ENCODE measurements around the gene CDH6. TPM values are rescaled to one million over a fixed set of nuclear protein-coding genes. Genes with fewer than 3 reads are reported as not detected.

CDH6 gene
- total RNA-seq, 1 experiment from 2014 or later, result 0.12 TPM

DNA sequence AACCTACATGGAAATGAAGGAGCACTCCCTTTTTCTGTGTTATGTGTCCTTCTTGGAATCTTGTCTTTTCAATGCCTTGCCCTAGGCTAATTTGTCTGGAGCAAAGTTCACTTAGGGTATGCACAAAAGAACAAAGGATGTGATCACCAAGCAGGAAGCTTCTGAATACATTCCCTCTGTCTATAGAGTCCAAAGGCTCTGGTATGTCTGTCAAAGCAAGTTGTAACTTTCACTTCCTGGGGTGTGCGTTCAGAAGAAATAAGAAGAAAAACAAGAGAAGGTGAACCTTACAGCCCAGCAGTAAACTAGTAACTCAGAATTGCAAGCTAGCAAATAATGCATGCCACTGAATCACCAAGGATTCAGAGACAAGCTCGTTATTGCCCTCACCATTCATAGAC, 31.7 kb upstream of the CDH6 start:
- H3K27me3 ChIP-seq (ENCODE audit: insufficient read depth, low read length), result no peaks in the 10 kb centered on the region
- H3K79me2 ChIP-seq (ENCODE audit: insufficient read depth, low read length), result no peaks in the 10 kb centered on the region
- H3K4me1 ChIP-seq (ENCODE audit: control insufficient read depth in 1 of 2, insufficient read depth in 2 of 2, low read length in 2 of 2), result no peaks in the 10 kb centered on the region
- no peak overlapping the region for H2AFZ ChIP-seq (ENCODE audit: low read depth, low read length, poor library complexity, severe bottlenecking)
- no peak overlapping the region for H3K27ac ChIP-seq (ENCODE audit: low read depth, low read length)
- BruUV-seq (replicated peaks), result no TSS peak
- no peak overlapping the region for H3K4me3 ChIP-seq (replicated peaks in 1 of 2; ENCODE audit: low read depth in 1 of 2, low read length in 2 of 2)
- TF ChIP-seq, protein P1, sequence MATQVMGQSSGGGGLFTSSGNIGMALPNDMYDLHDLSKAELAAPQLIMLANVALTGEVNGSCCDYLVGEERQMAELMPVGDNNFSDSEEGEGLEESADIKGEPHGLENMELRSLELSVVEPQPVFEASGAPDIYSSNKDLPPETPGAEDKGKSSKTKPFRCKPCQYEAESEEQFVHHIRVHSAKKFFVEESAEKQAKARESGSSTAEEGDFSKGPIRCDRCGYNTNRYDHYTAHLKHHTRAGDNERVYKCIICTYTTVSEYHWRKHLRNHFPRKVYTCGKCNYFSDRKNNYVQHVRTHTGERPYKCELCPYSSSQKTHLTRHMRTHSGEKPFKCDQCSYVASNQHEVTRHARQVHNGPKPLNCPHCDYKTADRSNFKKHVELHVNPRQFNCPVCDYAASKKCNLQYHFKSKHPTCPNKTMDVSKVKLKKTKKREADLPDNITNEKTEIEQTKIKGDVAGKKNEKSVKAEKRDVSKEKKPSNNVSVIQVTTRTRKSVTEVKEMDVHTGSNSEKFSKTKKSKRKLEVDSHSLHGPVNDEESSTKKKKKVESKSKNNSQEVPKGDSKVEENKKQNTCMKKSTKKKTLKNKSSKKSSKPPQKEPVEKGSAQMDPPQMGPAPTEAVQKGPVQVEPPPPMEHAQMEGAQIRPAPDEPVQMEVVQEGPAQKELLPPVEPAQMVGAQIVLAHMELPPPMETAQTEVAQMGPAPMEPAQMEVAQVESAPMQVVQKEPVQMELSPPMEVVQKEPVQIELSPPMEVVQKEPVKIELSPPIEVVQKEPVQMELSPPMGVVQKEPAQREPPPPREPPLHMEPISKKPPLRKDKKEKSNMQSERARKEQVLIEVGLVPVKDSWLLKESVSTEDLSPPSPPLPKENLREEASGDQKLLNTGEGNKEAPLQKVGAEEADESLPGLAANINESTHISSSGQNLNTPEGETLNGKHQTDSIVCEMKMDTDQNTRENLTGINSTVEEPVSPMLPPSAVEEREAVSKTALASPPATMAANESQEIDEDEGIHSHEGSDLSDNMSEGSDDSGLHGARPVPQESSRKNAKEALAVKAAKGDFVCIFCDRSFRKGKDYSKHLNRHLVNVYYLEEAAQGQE (IDR thresholded peaks at IDR 0.05; ENCODE audit: low read depth), result no peak
- no peak for TF ChIP-seq ZNF274 (IDR thresholded peaks at IDR 0.05; ENCODE audit: low read depth, low read length)
- no peak for TF ChIP-seq EGR1 (IDR thresholded peaks at IDR 0.05; ENCODE audit: low read depth)
- H4K20me1 ChIP-seq (ENCODE audit: insufficient read depth), result no peaks in the 10 kb centered on the region
- intact Hi-C loops (cut with micrococcal nuclease), result no loop called here
- H3K9me2 ChIP-seq (ENCODE audit: insufficient read depth), result no peaks in the 10 kb centered on the region
- ATAC-seq (no peak), DNase-seq (ENCODE audit: low read depth, low spot score) (no peak)
- peaks cover 5 to 7% of the 10 kb centered on the region in 2 experiments; a peak in 2 of 4 replicates for H3K9me3 ChIP-seq (ENCODE audit: control insufficient read depth in 1 of 2, insufficient read depth in 1 of 2, low read depth in 1 of 2, low read length in 2 of 2)
- RAD21 ChIA-PET (ENCODE audit: low non-redundant PET in 1 of 2, low total read pairs in 2 of 2, uncharacterized antibody in 2 of 2, unreplicated experiment in 2 of 2), result no interaction called here
- POLR2A ChIA-PET, result no interaction called here
- H3K9ac ChIP-seq (ENCODE audit: low read length), result no peak overlapping the region
- CTCF ChIA-PET, result no interaction called here
- H3K36me3 ChIP-seq (ENCODE audit: control insufficient read depth in 1 of 2, insufficient read depth in 2 of 2, low read length in 2 of 2), result no peaks in the 10 kb centered on the region
- no peak overlapping the region for H3K4me2 ChIP-seq (ENCODE audit: low read length)

DNA sequence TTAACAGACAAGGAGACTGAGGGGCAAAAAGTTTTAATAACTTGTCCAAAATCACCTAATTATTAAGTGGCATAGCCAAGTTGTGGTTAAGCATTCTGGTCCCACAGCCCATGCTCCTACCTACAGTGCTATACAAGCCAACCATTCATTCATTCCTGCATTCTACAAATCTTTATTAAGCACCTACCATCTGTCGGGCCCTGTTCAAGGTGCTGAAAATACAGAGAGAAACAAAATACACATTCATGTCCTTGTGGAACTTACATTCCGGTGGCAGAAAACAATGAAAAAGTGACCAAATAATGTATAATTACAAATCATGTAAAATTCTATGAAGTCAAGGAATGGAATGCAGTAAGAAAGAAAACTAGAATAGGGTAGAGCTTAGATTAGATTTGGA, 27.8 kb upstream of the CDH6 start:
- Histone ChIP-seq H3K9ac (ENCODE audit: low read length) (no peak overlapping the region), H3K4me2 (ENCODE audit: low read length) (no peak overlapping the region), H3K79me2 (ENCODE audit: insufficient read depth, low read length) (no peaks in the 10 kb centered on the region), H4K20me1 (ENCODE audit: insufficient read depth) (no peaks in the 10 kb centered on the region), H3K4me3 (replicated peaks in 1 of 2; ENCODE audit: low read depth in 1 of 2, low read length in 2 of 2) (no peak overlapping the region), H2AFZ (ENCODE audit: low read depth, low read length, poor library complexity, severe bottlenecking) (no peak overlapping the region), H3K27me3 (ENCODE audit: insufficient read depth, low read length) (no peaks in the 10 kb centered on the region), H3K4me1 (ENCODE audit: control insufficient read depth in 1 of 2, insufficient read depth in 2 of 2, low read length in 2 of 2) (no peaks in the 10 kb centered on the region), H3K36me3 (ENCODE audit: control insufficient read depth in 1 of 2, insufficient read depth in 2 of 2, low read length in 2 of 2) (no peaks in the 10 kb centered on the region), H3K27ac (ENCODE audit: low read depth, low read length) (no peak overlapping the region), H3K9me2 (ENCODE audit: insufficient read depth) (no peaks in the 10 kb centered on the region), H3K9me3 (ENCODE audit: control insufficient read depth in 1 of 2, insufficient read depth in 1 of 2, low read depth in 1 of 2, low read length in 2 of 2) (peaks cover 0 to 8% of the 10 kb centered on the region in 2 experiments; a peak in 2 of 4 replicates)
- intact Hi-C loops (cut with micrococcal nuclease), result no loop called here
- ChIA-PET POLR2A (no interaction called here), CTCF (no interaction called here), RAD21 (ENCODE audit: low non-redundant PET in 1 of 2, low total read pairs in 2 of 2, uncharacterized antibody in 2 of 2, unreplicated experiment in 2 of 2) (no interaction called here)
- no TSS peak for BruUV-seq (replicated peaks)
- no peak for ATAC-seq
- TF ChIP-seq, protein P2, sequence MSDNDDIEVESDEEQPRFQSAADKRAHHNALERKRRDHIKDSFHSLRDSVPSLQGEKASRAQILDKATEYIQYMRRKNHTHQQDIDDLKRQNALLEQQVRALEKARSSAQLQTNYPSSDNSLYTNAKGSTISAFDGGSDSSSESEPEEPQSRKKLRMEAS (IDR thresholded peaks at IDR 0.05), result no peak
- TF ChIP-seq JUND (IDR thresholded peaks at IDR 0.05) (no peak), ZFX (IDR thresholded peaks at IDR 0.05) (no peak), CEBPB (IDR thresholded peaks at IDR 0.05; ENCODE audit: low read depth) (no peak)
- DNase-seq (ENCODE audit: low read depth, low spot score), result no peak
